Cardiac fibroblast (primary cell): ENCODE data around the gene STYX.

ENCODE experiments used
- DNase-seq, 2 donors: peaks; one replicate each; pipeline versions ENCODE4 v3.0.0 to v3.0.0-alpha.2; 2010; ENCODE audit warnings: low read depth in 2 of 2
- H3K4me3 ChIP-seq, 2 donors: replicated peaks in 1 of 2; 1 replicate in 1 of 2; 2 replicates in 1 of 2; pipeline ENCODE4 v1.5.1; 2011; ENCODE audit warnings: low read depth in 2 of 2, low read length in 2 of 2, mild to moderate bottlenecking in 2 of 2, moderate library complexity in 1 of 2
- CTCF ChIP-seq: IDR thresholded peaks from one replicate; pipeline ENCODE4 v1.5.1; 2011; ENCODE audit warnings: low read depth, mild to moderate bottlenecking, low read length, inconsistent platforms

Gene STYX

GRCh38 chr14:52703664-52704063 is 26.3 kb upstream of the STYX start:
- DNase-seq: no peak
- no peak for TF ChIP-seq CTCF

GRCh38 chr14:52706286-52706685 is 23.7 kb upstream of the STYX start:
- DNase-seq: peak in 1 of 2 donors; percentile 35
- H3K4me3 ChIP-seq: no peak overlapping the region
- no peak for TF ChIP-seq CTCF

More at GRCh38 chr14:52703664-52704063, 26.3 kb upstream of the STYX start:
- no peak overlapping the region for H3K4me3 ChIP-seq

GRCh38 chr14:52706724-52707706 is 23.0 kb upstream of the STYX start, which contains the start of gene PSMC6:
PSMC6 (plus strand) TSS chr14:52707200; CDS start chr14:52707220, 20 bp downstream.
- peak; percentile 89 to 91 for DNase-seq
- H3K4me3 ChIP-seq: peak within 1 kb of the TSS; percentile 77 to 84
- TF ChIP-seq CTCF: no peak

- DNase-seq: no peak
- H3K4me3 ChIP-seq: no peak overlapping the region
- no peak for TF ChIP-seq CTCF
Measured at GRCh38 chr14:52711666-52712065, 18.3 kb upstream of the STYX start.

GRCh38 chr14:52716155-52716554 is 13.8 kb upstream of the STYX start:
- no peak for DNase-seq
- H3K4me3 ChIP-seq: no peak overlapping the region
- no peak for TF ChIP-seq CTCF

GRCh38 chr14:52723514-52724359 is 6.2 kb upstream of the STYX start:
- H3K4me3 ChIP-seq: no peak overlapping the region
- TF ChIP-seq CTCF: no peak
- DNase-seq: no peak
